RWPE2 (cell line): ENCODE results near the gene DOP1A.

Source experiments
- ATAC-seq: fragments of 200-7000 bp; cut with Tn5 transposase; 3 replicates; pipeline ENCODE4 v1.9.1; 2021; ENCODE audit warnings: low read depth
- DNase-seq: peaks from one replicate; pipeline ENCODE4 v3.0.0-alpha.2; 2020; ENCODE audit warnings: low spot score
- H3K27ac ChIP-seq: fragments of 450-650 bp; 2 replicates; pipeline ENCODE4 v1.5.1; 2017; ENCODE audit warnings: mild to moderate bottlenecking; ENCODE audit not compliant: poor library complexity, severe bottlenecking
- H3K27me3 ChIP-seq: fragments of 250-450 bp; sonication (Bioruptor Pico); 2 replicates; pipeline ENCODE4 v1.5.1; 2021; ENCODE audit warnings: mild to moderate bottlenecking, moderate library complexity; ENCODE audit not compliant: insufficient read depth, poor library complexity, severe bottlenecking
- H3K36me3 ChIP-seq: fragments of 250-450 bp; sonication (Bioruptor Pico); 2 replicates; pipeline ENCODE4 v1.5.1; 2020; ENCODE audit warnings: low read depth, mild to moderate bottlenecking, moderate library complexity
- H3K4me1 ChIP-seq: fragments of 250-450 bp; sonication (Bioruptor Pico); 2 replicates; pipeline ENCODE4 v1.5.1; 2021; ENCODE audit warnings: mild to moderate bottlenecking, moderate library complexity; ENCODE audit not compliant: insufficient read depth, poor library complexity, severe bottlenecking
- H3K4me3 ChIP-seq: fragments of 250-450 bp; sonication (Bioruptor Pico); 2 replicates; pipeline ENCODE4 v1.5.1; 2021; ENCODE audit warnings: mild to moderate bottlenecking, moderate library complexity; ENCODE audit not compliant: severe bottlenecking
- H3K9me3 ChIP-seq: fragments of 250-450 bp; sonication (Bioruptor Pico); 2 replicates; pipeline ENCODE4 v1.5.1; 2021; ENCODE audit warnings: mild to moderate bottlenecking, moderate library complexity; ENCODE audit not compliant: severe bottlenecking
- TF ChIP-seq, protein P1 (sequence below): fragments of 450-650 bp; IDR thresholded peaks from one replicate; pipeline ENCODE4 v1.5.1; 2017; ENCODE audit warnings: mild to moderate bottlenecking, moderate library complexity; ENCODE audit not compliant: poor library complexity, severe bottlenecking

Gene DOP1A

DNA sequence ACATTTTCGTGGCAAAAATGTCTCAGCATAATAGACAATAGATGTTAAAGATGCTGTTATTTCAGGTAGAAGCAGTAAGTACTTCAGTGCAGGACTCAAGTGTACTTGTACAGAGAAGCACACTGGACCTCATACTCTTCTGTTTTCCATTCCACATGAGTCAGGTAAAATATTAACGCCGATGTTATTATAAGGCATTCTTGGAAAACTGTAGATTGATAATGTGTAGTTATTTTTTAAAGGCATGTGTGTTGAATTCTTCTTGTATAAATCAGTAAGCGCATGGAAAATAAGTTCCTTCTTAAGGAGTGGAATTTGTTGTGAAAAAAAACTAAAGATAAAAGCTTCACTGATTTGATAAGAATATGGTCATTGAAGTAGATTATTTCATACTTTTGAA, 45.8 kb downstream of the DOP1A start:
- ATAC-seq (no peak), DNase-seq (no peak)
- peaks cover 25% of the 10 kb centered on the region for H3K36me3 ChIP-seq
- no peak overlapping the region for H3K4me3 ChIP-seq
- no peaks in the 10 kb centered on the region for H3K4me1 ChIP-seq
- H3K9me3 ChIP-seq: no peaks in the 10 kb centered on the region
- no peak overlapping the region for H3K27ac ChIP-seq
- TF ChIP-seq, protein P1, sequence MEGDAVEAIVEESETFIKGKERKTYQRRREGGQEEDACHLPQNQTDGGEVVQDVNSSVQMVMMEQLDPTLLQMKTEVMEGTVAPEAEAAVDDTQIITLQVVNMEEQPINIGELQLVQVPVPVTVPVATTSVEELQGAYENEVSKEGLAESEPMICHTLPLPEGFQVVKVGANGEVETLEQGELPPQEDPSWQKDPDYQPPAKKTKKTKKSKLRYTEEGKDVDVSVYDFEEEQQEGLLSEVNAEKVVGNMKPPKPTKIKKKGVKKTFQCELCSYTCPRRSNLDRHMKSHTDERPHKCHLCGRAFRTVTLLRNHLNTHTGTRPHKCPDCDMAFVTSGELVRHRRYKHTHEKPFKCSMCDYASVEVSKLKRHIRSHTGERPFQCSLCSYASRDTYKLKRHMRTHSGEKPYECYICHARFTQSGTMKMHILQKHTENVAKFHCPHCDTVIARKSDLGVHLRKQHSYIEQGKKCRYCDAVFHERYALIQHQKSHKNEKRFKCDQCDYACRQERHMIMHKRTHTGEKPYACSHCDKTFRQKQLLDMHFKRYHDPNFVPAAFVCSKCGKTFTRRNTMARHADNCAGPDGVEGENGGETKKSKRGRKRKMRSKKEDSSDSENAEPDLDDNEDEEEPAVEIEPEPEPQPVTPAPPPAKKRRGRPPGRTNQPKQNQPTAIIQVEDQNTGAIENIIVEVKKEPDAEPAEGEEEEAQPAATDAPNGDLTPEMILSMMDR: no peak
- H3K27me3 ChIP-seq: no peaks in the 10 kb centered on the region

DNA sequence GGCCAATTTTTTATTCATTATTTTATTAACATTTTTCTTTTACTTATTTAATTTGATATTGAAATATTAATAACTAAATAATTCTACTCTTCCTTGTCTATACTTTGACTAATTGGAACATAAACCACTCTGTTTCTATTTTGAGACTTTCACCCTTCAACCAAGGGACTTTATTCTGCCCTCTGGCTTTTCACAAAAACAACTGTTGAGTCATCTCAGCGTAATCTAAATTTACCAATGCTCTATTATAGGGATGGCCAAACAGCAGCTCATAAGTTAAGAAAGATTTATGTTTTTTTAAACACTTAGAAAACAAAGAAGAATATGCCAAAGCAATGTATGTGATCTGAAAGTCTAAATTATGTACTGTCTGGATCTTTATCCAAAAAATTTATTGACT, 46.7 kb downstream of the DOP1A start:
- ATAC-seq (no peak), DNase-seq (no peak)
- H3K4me1 ChIP-seq: no peaks in the 10 kb centered on the region

DNA sequence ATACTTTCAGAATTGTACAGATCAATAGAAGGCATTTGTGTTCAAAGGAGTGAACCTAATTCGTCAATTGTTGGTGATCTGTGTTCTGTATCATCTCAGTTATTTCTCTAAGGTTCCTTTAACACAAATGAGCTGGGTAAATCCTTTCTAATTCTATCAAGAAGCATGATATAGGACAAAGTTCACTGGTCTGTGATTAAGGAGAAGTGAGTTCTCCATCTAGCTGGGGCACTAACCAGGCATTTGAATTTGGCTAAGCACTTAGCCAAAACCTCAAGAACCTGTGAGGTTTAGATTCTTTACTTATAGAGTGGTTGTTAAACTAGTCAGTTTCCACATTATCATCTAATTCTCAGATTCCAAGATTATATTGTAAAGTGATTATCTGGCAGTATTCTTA, 50.3 kb downstream of the DOP1A start:
- Histone ChIP-seq H3K4me3 (no peak overlapping the region), H3K9me3 (no peaks in the 10 kb centered on the region), H3K36me3 (peaks cover 17% of the 10 kb centered on the region), H3K27me3 (no peaks in the 10 kb centered on the region), H3K4me1 (peaks cover 12% of the 10 kb centered on the region), H3K27ac (no peak overlapping the region)
- ATAC-seq (no peak), DNase-seq (no peak)
- TF ChIP-seq, protein P1: no peak

More for the DNA sequence above, 46.7 kb downstream of the DOP1A start:
- no peaks in the 10 kb centered on the region for H3K27me3 ChIP-seq
- TF ChIP-seq, protein P1: no peak
- no peak overlapping the region for H3K4me3 ChIP-seq
- peaks cover 21% of the 10 kb centered on the region for H3K36me3 ChIP-seq
- no peaks in the 10 kb centered on the region for H3K9me3 ChIP-seq
- H3K27ac ChIP-seq: no peak overlapping the region

DNA sequence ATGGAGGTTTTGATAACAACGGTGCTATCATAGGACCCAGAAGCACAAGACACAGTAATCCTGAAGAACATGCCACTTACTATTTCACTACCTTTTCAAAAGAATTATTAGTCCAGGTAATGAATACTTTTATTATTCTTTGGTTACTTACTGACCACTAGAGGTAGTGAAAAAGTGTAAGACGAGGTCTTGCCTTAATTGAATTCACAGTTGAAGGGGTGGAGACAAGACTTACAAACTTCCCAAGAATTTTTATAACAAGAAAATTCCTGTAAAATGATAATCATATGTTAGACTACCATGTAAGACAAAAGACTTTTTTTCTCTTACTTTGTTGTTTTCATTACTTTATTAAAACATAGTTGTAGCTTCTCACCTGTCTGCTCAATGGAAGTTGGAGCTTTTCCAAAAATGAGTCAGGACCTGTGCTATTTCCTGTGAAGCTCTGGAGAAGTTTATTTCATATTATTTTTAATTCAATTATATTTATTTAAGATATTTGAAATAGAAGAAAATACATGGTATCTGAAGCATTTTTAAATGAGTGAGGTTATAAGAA, 52.4 kb downstream of the DOP1A start:
- TF ChIP-seq, protein P1: peak; percentile 28

DNA sequence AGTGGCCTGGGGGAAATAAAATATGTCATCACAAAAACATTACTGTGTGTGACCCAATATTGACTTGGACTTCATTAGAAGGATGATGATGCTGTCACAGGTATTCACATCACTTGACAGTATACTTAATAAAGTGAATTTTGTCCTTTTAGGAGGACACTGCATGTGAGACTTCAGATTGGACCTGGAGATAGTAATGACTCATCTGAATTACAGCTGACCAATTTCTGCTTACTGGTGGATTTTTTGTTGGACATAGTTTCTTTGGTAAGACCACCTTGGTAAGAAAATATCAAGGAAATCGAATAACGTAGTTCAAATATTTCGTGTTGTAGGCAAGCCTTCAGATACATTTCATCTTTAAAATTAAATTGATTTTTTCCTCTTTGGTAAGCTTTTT, 57.1 kb downstream of the DOP1A start:
- TF ChIP-seq, protein P1: no peak
- no peaks in the 10 kb centered on the region for H3K27me3 ChIP-seq
- ATAC-seq (no peak), DNase-seq (no peak)
- no peak overlapping the region for H3K27ac ChIP-seq
- no peaks in the 10 kb centered on the region for H3K9me3 ChIP-seq
- H3K36me3 ChIP-seq: peaks cover 67% of the 10 kb centered on the region
- H3K4me3 ChIP-seq: no peak overlapping the region
- peaks cover 11% of the 10 kb centered on the region for H3K4me1 ChIP-seq

More for the DNA sequence above, 52.4 kb downstream of the DOP1A start:
- no peaks in the 10 kb centered on the region for H3K27me3 ChIP-seq
- H3K27ac ChIP-seq: peak overlapping the region; percentile 56
- no peak for DNase-seq
- peaks cover 12% of the 10 kb centered on the region for H3K4me1 ChIP-seq
- ATAC-seq: peak; percentile 66; the same call in 2 of the 3 replicates
- peaks cover 28% of the 10 kb centered on the region for H3K36me3 ChIP-seq
- H3K4me3 ChIP-seq: no peak overlapping the region
- no peaks in the 10 kb centered on the region for H3K9me3 ChIP-seq
